ENCODE measurements around the gene ZNF516. TPM values are rescaled to one million over a fixed set of nuclear protein-coding genes. Genes with fewer than 3 reads are reported as not detected.

The ZNF516 gene
- polyA plus RNA-seq, 4 donors, result 43.0 to 46.5 (median 44.5) TPM

DNA sequence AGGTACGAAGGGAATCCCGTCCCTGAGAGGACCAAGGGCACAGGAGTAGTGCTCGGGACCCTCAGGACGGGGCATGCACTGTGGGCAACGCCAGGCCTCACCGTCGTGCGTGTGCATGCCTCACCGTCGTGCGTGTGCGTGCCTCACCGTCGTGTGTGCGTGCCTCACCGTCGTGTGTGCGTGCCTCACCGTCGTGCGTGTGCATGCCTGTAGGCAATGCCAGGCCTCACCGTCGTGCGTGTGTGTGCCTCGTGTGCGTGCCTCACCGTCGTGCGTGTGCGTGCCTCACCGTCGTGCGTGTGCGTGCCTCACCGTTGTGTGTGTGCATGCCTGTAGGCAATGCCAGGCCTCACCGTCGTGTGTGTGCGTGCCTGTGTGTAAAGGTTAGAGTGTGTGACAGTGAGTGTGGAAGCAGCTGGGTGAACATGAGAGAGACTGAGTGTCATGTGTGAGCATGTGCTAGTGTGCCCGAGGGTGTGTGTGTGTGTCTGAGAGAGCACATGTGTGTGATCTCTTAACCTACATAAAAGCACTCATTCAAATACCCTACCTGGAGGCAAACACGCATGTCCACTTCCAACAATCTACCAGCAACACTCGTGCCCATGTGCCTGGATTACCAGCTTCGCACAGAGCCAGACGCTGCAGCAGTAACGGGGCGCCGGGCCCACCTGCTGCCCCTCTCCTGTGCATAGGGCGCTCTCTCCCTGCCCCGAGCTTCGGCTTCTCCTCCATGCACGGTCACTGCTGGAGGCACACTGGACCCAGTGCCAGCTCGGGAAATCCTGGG lies 36.3 kb downstream of the ZNF516 start:
- DNase-seq (ENCODE audit: low read depth in 4 of 4, low spot score in 3 of 4), result no peak

- DNase-seq (ENCODE audit: low read depth in 4 of 4, low spot score in 3 of 4), result no peak
Measured at GRCh38 chr18:76457957-76458356, 37.1 kb downstream of the ZNF516 start.

DNA sequence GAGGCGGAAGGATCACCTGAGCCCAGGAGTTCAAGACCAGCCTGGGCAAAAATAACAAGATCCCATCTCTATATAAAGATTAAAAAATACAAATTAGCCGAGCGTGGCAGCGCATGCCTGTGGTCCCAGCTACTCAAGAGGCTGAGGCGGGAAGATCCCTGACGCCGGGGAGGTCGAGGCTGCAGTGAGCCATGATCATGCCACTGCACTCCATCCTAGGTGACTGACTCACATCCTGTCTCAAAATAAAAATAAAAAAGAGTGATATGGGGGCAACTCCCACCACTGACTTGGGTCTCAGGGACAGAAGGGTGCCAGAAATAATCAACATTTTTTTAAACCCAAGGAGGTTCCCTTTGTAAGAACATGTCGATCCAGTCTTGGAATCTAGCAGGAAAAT lies 37.6 kb downstream of the ZNF516 start:
- no peak for DNase-seq (ENCODE audit: low read depth in 4 of 4, low spot score in 3 of 4)

DNA sequence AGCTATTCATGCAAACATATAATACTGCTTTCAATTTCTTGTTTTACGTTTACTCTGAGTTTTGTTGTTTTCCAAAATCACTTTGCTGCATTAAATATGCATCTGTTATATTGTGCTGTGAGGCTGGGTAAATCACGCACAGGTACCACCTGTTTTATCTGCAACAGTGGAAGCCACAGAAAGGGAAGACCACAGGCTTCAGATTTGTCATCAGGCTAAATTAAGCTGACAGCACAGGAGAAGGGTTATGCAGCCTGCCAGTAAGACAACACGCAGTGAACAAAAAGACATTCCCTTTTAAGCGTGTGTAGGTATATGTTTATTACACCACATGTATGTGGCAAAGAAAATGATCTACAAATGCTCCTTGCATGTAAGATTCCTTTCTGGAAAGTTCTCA lies 38.2 kb downstream of the ZNF516 start:
- DNase-seq (ENCODE audit: low read depth in 4 of 4, low spot score in 3 of 4), result no peak

DNA sequence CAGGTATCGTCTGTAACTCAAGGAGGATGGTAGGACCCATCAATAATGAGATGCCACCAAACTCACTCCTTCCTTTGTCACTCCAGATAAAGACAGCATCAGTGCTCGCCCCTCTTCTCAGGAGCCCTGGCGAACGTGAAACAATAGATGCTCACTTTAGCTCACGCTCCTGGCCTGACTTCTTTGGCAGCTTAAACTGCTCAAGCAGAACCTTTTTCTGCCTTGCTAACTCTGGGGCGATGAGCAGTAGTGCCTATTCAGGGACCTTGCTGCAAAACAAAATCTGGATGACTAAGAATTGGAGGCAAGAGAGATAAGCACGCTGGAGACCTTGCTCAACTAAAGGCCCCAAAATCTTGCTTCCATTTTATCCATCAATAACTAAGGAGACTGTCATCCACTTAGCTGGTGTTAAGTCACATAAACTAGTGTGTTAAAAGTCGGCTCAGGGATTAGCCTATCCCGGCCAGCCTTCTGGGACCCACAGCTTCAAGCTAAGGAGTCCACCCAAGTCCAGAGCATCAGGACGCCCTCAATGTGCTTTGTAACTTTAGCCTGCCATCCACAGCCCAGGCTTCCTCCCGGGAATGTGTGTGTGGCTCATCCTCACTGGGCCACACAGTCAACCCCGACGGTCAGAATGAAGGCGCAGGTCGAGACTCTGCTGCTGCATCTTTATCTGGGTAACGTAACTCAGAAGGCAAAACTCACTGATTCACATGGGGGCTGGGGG lies 38.9 kb downstream of the ZNF516 start:
- no peak for DNase-seq (ENCODE audit: low read depth in 4 of 4, low spot score in 3 of 4)

DNA sequence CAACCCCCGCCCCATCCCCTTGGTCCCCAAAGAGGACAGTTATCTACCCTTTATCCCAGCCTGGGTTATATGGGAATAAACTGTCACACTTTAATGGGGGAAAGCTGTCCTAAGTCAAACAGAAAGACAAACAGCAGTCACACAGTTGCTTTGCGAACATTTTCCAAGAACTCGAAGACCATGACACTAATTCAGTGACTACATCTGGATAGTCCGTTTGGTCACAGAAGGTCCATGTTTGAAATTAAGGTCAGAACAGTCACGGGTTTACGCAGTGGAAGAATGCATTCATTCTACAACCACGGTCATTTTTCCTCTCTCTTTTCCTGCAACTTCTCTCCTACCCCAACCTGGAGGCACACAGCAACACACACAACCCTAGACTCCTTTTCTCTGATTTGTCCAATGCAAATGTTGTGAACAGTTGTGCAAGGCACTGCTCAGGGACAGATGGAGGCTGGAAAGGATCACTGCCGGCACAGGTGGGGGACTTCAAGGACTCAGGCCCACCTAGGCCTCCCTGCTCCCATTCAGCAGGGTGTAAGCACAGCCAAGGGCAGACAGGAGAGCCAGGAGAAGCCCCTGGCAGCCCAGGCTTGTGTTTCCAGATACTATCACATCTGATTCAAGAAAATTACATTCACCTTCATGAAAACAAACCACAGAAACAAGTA lies 39.9 kb downstream of the ZNF516 start:
- no peak for DNase-seq (ENCODE audit: low read depth in 4 of 4, low spot score in 3 of 4)

GRCh38 chr18:76454418-76454817 lies 40.6 kb downstream of the ZNF516 start:
- no peak for DNase-seq (ENCODE audit: low read depth in 4 of 4, low spot score in 3 of 4)

DNA sequence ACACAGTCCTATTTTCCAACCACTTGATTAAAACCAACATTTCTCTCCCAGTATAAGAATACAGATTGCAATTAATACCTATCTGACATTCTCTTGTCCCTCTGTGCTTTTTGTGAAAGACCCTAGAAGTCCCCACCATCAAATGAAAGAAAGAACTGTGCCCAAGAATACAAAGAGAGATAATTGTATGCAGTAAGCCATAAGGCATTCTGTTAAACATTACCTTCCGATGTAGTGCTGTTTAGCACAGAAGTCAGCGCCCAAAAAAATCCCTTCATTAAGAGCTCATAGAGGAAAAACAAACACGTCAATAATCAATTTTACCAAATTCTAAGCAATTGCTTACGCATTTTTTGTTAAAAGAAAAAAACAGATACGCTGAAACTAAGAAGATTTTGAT lies 41.1 kb downstream of the ZNF516 start:
- DNase-seq (ENCODE audit: low read depth in 4 of 4, low spot score in 3 of 4), result no peak

DNA sequence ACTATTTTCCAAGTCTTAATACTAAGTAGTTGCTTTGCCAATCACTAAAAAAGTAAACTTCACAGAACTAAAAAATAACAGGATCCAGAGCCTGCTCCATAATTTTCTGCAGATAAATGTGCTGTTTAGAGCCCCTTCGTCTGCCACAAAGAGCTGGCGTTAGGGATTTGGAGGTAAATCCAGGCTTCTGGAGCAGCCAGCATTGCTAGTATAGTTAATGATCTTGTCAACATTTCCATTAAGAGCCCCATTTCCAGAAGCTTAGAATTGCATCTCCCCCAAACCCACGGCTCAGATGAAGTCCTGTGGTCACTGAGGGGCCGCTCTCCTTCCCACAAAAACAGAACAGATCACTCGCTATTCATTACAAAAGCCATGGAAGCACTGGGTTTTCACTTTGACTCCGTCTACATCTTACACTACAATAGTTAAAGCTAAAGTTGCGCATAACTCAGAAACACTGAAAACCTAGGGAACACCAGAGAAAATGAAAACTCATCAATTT lies 41.9 kb downstream of the ZNF516 start:
- no peak for DNase-seq (ENCODE audit: low read depth in 4 of 4, low spot score in 3 of 4)

DNA sequence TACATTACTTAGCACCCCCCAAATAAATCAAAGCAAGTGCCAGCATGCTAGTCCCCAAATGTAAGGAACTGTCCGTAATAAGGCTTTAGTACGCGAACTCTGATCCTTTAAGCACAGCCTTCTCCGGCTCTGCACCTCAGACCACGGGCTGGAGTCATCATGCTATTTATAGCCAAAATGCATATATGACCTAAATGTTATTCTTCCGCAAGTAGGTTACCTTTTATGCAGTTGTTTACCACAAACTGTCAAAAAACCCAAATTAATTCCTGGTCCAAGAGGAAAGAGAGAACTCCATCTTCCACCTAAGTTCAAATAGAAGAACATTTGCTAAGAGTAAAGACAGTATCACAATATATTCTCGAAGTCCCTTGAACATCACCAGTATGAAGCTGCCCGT lies 42.7 kb downstream of the ZNF516 start:
- DNase-seq (ENCODE audit: low read depth in 4 of 4, low spot score in 3 of 4), result no peak

DNA sequence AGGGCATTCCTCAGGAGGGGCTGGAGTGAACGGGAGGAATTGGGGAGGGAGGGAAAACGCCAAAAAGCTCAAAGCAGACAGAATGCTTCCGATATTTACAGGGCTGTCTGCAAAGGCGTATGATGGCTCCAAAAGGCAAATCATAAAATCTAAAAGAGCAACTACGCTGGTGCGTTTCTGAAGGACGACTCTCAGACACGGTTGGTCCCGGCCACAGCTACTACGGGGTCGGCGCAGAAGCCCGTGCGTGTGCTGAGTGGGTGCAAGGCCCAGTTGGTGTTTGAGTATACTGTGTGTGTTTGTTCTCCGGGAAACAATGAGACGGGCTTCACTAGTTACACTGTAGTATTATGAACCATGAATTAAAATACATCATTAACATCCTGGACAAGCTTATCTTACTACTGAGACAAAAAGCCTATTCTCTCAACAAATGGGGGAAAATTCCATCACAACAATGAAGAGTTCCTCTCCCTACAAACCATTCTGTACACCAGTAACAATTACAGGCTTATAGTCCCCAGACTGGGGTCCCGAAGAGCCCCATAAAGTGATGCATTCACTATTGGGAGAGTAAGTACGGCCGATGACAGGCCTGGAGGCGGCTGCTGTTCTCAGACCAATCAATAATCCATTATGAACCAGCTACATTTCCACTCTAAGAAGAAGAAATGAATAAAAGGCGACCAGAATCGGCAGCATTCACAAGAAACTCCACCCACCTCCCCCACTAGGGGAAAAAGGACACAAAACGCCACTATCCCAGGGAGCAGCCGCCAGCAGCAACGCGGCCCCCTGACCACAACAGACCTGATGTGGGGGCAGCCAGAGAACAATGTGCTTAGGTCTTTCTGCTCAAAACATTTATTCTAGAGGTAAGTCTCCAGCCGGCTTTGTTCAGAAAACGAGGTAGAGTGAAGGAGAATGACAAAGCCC lies 43.4 kb downstream of the ZNF516 start:
- no peak for DNase-seq (ENCODE audit: low read depth in 4 of 4, low spot score in 3 of 4)

- no peak for DNase-seq (ENCODE audit: low read depth in 4 of 4, low spot score in 3 of 4)
Measured at GRCh38 chr18:76450452-76451395, 44.3 kb downstream of the ZNF516 start.

DNA sequence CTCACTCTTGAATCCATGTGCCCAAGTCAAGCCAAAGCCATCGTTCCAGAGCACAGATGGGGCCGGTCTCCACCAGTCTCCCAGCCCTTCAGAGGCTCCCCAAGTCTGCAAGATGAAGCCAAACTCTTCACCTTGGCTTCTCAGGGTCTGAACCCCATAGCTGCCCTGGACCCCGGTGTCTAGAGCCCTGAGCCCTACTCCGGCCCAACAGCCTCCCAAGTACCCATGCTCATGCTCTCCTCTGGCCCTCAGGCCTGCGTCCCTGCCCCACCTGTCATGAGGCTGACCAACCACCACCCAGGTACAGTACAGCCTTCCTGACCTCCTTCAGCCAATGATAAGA lies 46.0 kb downstream of the ZNF516 start:
- DNase-seq (ENCODE audit: low read depth in 4 of 4, low spot score in 3 of 4), result no peak

DNA sequence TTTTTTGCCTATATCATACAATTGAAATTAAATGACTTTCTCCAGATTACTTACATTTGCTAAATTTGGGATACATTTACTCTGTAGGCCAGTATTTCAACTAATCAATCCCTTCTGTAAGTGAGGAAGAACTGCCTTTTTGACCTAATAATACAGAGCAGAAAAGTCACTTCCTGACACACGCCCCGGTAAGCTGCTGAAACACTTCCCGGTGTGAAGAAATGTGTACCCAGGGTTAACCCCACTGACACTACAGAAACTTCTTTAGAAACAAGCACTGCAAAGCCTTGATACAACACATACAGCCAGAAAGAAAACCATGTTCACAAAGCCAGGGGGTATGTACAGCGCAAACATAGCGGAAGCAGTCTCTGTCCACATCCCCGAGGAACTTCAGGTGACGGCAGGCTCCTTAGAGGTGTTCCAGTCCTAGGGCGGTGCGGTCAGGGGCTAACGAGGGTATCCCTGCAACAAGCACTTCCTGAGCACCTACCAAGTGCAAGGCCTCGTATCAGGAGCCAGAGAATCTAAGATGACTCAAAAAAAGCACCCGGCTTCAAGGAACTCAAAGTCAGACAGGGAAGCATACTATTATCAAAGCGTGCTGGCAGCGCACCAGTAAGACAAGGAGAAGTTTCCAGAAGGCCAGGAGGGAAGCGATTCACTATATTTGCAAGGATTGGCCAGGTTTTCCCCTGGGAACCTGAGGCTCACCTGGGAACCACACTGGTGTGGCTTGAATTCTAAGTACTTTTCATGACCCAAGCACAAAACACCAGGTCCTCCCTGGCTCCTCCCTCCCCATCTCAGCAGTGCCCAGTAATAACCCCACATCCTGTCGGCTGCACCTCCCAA lies 46.6 kb downstream of the ZNF516 start:
- no peak for DNase-seq (ENCODE audit: low read depth in 4 of 4, low spot score in 3 of 4)

DNA sequence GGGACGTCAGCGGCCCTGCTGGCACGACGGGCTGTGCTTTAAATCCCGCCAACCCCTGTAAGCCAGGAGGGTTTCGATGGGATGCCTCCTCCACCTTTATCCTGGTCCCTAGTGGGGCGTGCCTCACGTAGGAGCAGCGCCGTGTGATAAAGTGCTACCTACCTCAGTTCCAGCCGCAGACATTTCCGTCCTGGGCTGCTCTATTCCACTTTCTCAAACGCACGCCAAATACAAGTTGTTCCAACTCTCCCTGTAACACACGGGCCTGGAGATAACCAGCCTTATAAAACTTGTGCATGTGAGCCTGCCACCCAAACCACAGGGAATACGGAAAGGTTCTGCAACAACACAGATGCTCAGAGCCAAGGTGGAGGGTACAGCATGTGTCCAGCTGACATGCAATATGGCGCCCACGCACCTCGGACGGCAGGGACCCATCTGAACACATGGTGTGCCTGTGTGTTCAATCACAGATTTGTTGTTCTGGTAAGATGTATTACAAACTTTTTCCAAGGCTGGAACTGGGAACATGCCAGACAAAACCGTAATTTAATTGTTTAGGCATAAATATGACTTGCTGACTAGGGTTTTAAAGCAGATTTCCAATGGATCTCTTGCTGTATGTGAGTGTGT lies 47.7 kb downstream of the ZNF516 start:
- DNase-seq (ENCODE audit: low read depth in 4 of 4, low spot score in 3 of 4), result no peak

DNA sequence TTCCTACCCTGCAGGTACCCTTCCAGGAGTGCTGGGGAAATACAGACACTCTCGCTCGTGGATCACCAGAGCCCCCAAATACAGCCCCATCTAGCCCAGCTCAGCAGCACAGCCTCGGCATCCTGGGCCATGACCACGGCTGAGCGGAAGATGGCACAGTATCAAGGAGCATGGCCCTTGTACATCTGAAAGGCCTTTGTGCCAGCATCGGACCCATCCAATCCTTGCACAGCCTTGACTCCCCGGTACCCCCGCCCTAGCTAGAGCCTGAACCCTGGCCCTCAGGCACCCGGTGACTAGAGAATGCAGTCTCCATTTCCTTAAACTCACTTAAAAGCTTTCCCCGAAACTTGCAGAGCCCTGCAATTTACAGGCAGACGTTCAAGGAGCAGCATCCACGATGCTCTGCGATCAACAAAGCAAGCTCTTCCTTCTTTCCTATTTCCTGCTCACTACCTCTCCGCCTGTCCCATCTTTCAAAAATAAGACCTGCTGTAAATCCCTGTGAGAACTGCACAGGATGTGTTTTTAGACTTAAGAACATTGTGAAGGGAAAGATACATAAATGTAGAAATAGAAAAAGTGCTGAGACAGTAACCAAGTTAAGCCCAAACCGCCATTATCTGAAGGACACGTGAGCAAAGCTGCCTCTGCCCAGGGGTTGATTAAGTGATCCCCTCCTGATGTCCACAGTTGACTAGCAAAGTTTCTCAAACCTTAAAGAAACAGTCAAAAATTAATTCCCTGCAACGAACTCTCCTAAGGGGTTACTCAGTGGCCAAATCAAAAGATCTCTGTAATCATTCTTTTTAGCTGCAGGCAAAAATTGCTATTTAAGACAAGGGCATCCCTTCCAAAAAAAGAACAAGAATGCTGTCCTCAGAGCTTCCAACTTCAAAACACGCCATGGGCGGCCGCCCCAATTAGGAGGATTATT lies 48.5 kb downstream of the ZNF516 start:
- DNase-seq (ENCODE audit: low read depth in 4 of 4, low spot score in 3 of 4), result no peak

GRCh38 chr18:76445741-76446232 lies 49.3 kb downstream of the ZNF516 start:
- DNase-seq (ENCODE audit: low read depth in 4 of 4, low spot score in 3 of 4), result no peak

Data from right renal pelvis (tissue), 4 donors.